RCC 7860 (cell line): ENCODE results near the gene MBOAT7.

Experiments used
- DNase-seq: peaks from one replicate; pipeline ENCODE4 v3.0.0-alpha.2; 2015; ENCODE audit warnings: low spot score
- FAIRE-seq: peaks from 2 replicates; lab custom pipeline; 2012; peaks lifted over from hg19 to GRCh38; lab: Jason Lieb, UNC

The MBOAT7 gene

DNA sequence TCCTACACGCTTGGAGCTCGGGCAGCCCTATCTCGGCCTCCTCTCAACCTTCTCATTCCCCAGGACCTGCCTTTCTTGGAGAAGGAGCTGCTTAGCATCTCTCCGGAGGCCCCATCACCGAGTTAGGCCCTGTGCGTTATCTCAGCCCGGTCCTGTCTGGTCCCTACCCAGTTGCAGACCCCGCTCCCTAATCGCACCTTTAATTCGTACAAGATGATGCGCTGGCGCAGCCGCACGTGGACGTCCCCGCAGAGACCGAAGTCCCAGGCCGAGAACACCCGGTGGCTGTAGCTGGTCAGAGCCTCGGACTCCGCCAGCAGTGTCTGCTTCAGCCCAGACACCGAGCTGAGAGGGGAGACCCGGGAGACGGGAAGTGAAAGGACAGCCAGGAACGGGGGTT, 24.2 kb downstream of the MBOAT7 start:
- DNase-seq = no peak
- no peak for FAIRE-seq

DNA sequence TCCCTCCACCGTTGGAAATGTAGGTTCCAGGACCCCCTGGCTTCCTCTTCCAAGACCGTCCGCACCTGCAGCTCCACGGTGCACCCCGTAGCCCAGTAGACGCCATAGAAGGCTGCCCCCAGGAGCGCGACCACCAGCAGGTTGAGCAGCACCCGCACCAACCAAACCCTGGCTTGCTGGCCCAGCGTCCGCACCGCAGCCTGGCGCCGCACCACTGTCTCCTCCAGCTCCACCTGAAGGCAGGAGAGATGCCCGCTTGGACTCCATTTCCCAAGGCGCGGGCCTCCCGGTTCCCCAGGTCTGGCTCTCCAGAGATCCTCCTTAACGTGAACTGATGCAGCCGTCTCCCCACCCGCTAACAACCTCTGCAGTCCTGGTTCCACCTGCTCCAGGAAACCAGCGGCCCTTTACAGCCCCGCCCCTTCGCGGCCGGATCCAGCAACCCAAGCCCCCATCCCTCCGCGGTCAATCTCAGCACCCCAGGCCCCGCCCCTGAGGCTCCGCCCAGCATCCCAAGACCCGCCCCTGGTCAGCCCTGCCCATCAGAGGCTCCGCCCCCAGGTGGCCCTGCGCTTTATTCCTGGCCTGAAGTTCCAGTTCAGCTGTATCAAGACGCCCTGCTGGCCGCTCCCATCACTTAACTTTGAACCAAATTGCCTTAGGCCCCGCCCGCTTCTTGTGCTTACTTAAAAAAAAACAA, 24.9 kb downstream of the MBOAT7 start:
- DNase-seq (no peak), FAIRE-seq (no peak)

DNA sequence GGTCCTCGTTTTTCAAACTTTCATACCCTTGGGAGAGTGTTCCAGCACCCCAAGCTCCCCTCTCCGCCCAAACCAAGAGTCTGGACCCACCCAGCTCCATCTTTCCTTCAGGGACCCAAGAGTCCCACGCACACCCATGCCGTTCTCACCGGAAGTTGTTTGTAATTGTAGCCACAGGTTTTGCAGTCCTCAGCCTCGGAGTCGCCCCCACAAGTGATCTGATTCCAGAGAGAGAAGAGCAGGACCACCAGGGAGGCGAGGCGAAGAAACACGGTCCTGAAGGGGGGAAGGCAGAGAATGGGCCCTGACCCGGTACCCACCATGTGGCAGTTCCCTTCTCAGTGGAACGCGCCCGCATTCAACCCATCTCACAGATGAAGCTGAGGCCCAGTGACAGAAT, 26.5 kb downstream of the MBOAT7 start:
- FAIRE-seq = no peak

DNA sequence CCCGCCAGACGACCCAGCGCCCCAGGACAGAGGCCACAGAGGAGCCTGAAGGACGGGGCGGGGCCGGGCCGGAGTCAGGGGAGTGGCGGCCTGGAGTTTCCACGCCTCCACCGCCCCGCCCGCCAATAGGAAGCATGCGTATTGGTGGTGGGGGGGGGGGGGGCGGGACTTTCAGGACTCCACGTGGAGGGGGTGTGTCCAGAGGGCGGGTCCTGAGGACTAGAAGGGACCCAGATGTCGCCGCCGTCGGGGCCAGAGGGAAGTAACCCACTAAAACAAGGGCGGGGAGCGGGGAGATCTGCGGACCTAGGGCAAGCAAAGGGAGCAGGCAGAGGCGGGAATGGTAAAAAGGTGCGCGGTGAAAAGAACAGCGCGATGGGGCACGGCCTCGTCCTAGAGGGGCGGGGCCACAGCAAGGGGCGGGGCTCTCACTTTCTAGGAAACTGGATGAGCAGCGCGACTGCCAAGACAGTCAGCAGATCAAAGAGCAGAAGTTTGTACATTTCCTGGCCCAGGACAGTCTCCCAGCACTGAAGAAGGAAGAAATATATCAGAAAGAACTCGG, 27.1 kb downstream of the MBOAT7 start:
- DNase-seq (no peak), FAIRE-seq (no peak)

More for the DNA sequence above, 26.5 kb downstream of the MBOAT7 start:
- no peak for DNase-seq

DNA sequence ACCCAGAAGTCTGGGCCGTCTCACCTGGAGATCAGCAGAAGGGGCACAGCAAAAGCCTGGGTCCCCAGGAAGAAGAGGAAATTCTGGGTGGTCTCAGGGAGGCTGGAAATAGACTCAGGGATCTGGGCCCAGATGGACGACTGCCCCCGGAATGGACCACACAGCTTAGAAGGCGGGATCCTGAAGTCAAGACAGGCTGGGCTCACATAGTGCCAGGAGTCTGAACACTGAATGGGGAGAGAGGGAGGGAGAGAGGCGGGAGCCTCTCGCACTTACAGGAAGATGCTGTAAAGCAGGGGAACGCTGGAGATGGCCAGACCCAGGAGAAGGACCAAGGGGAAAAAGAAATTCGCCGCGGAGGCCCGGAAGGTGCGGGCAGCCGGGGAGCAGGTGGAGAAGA, 28.5 kb downstream of the MBOAT7 start:
- FAIRE-seq = no peak
- DNase-seq = no peak

DNA sequence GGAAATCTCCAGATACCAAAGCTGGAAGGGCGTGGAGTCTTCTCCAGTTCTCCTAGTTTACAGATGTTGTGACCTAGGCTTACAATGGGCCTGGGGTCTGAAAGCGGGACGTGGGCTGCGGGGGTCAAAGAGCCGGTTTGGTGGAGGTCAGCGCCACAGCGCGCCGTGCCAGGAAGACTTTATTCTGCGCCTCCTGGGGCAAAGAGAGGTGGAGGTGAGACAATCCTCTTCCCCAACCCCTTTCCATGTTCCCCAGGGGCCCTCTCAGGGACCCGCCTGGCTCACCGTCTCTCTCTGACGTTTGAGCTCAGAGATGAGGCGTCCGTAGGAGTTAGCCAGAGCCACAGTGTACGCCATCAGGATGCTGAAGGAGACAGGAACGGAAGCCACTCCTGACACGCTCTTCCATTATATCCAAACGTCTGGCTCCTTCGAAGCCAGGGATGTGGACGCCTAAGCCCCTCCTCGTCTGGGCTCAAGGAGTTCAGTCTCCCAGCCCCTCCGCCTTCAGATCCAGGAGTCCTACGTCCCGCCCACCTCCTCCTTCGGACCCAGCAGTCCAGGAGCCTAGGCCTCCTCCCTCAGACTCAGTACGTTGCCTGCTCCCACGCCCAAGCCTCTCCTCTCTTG, 29.1 kb downstream of the MBOAT7 start:
- FAIRE-seq (no peak), DNase-seq (no peak)

DNA sequence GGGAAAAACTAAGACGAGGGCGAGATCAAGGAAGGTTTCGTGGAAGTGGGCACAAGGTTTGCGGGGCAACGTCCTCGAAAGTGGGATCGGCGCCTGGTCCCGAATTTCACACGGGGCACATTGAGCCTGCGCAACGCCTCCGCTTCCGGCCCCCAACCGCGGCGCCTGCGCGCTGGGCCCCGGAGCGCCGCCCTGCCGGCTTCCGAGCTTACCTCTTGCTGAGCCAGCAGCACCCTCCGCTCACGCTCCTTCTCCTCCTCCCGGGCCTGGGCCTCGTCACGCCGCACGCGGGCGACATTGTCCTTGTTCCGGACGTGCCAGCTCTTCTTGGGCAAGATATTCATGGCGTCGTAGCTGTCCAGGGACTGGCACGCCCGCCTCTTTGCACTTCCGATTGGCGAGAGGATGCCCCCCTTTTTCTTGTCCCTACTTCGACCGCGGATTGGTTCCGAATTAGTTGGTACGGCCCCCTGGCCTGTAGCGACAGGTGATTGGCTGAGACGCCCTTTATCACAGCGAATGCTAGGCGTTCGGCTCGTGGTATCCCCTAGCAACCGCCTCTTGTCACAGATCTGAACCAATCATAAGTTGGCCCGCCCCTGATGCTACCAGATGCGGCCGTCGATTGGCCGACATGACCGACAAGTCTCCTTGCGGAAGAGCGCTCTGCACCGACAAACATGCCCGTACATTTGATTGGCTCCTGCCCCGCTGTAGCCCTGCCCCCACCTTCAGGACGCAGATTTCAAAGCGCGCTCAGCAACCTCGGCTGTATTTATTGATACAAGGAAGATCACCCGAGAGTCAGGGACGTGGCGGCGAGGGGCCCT, 29.8 kb downstream of the MBOAT7 start, which contains the start of gene LENG1:
Gene LENG1 (minus strand): TSS at position 370 of the 830 bp plus-strand sequence. CDS start 26 bp downstream, at position 344.
- peak; percentile 99 for DNase-seq
- peak; percentile 95 for FAIRE-seq

DNA sequence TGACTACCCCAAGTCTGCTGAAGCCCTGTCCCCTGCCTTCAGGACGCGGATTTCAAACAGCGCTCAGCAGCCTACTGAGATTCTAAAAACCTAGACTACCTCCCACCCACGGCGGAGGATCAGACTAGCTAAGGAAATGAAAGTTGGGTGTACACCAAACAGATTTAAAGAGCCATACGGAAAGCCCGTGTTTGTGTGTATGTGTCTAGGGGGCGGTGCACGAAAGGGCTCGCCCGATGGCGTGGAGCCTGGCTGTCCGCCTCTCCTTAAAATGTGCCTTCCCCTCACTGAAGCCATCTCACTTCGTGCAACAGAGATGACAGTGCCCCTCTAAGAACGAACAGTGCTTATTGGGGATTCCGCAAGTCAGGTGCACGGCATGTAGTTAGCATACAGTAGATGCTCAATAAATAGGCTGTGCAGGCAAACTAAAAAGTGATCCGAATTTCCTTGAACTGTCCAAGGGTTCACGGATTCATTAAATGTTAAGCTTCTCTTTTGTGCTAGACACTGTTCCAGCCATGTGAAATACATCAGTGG, 30.5 kb downstream of the MBOAT7 start:
- DNase-seq (no peak), FAIRE-seq (no peak)

DNA sequence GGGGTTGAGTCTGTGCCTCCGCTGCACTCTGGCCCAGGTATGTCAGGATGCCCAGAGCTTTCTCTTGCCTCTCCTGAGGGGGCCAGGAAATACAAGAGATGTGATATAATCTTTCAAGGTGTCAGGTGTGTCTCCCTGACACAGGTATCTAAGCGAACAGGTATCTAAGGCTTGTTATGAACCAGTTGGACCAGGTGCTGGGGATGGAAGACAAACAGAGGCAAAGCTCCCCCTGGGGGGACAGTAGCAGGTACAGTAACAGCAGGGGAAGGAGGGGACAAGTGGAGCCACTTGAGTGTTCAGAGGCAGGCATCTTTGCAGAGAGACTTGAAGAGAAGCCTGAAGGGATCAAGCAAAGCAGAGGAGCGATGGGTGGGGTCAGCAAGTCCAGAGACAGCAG, 32.4 kb downstream of the MBOAT7 start:
- DNase-seq = no peak
- no peak for FAIRE-seq

DNA sequence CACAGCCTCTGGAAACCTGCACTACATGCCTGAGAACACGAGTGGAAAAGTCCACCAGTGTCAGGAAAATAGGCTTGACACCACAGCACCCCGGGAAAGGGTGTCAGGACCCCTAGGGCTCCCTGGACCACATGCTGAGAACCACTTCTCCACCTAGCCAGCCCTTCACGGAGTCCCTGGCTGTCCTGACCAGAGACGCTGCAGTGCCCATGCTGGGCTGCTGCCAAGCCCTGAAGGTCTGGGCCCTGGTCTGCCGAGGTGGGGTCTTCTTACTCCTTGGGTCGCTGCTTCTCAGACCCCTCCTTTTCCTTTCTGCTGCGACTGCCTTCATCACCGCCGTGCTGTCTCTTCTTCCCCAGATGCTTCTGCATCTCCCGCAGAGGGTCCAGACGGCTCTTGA, 32.9 kb downstream of the MBOAT7 start:
- DNase-seq (no peak), FAIRE-seq (no peak)

DNA sequence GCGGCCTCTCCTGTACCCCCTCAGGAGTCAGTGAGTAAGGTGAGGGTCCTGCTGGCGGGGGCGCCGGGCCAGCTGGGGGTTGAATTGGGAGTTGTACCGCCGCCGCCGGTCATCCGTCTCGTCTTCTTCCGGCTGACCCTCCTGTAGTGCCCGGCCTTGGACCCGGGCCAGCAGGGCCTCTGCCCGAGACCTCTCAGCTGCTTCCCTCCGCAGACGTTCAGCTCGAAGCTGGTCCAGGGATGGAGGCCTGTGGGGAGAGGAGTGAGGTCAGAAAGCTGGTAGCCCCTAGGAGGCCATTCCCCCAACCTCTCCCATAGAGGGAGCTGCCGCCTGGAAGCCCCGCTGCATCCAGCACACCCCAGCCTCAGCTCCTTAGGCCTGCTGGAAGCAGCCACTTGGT, 33.7 kb downstream of the MBOAT7 start:
- no peak for DNase-seq
- no peak for FAIRE-seq

DNA sequence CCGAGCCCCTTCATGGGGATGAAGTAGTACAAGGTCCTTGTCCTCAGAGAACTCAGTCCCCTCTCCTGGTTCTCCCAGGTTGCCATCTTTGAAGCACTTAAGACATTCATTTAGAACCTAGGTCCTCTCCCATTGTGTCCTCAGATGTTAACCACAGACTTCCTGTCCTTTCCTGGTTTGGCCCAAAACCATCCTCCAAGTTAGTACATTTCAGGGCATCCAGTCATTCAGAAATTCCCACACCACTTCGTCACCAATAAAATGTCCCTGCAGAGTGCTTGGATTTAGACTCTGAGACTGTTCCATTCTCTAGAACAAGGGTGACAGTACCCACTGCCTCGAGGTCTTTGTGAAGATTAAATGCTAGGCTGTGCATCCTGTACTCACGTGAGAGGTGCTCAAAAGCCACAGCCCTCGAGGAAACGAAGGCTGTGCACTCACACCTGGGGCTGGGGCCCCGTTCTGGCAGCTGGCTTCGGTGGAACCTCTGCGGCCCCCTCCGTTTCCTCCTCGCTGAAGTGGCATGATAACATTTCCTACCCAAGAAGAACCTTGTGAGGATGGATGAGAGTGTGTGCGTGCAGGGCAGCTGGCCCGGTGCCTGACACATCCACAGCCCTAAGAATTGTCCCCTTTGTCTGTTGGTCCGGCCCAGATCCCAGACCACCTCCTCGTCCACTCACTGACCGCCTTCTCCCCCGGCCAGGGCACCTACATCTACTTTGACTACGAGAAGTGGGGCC, 34.6 kb downstream of the MBOAT7 start:
- FAIRE-seq (no peak), DNase-seq (no peak)

DNA sequence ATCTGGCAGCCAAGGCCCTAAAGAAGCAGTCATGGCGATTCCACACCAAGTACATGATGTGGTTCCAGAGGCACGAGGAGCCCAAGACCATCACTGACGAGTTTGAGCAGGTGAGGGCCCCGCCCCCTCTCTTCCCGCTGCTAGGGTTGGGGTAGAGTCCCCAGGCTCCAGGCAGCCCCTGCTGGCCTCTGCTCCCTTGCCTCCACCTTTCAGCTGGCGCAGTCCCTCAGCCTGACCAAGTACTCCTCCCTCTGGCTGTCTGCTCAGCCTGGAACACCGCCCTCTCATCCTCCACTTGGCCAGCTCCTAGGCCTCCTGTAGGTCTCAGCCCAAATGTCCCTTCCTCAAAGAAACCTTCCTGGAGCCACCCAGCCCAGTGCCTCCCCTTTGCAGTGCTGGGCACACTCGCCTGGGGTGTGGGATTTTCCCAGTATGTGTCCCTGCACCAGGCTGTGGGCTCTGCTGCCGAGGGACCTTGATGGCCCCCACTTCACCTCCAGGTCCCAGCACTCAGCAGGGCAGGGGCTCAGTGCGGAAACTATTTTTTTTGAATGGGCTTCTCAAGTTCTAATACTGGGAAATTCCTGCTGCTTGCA, 35.6 kb downstream of the MBOAT7 start:
- FAIRE-seq (no peak), DNase-seq (no peak)

DNA sequence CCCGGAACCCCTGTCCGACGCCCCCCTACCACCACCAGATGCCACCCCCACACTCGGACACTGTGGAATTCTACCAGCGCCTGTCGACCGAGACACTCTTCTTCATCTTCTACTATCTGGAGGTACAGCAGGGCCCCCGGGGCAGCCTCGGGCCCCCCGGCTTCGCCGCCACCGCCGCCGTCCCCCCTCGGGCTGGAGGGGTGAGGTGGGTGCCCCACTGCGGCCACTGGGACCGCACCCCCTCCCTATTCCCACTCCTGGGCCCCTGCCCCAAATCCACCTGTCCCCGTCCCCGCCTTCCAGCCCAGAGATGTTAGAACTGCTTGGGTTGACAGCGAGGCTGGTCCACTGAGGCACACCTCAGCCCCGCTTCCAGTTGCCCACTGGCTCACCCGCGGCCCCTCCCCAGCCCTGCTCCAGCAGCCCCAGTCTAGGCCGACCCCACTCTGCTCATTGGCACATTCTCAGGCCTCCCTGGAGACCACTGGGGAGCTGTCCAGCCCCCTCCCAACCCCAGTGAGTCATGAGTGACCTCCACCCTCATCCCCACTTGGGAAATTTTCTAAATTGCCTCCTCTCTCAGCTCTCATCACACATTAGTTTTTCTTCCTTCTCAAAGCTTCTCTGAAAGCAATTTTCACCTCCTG, 36.4 kb downstream of the MBOAT7 start:
- DNase-seq (no peak), FAIRE-seq (no peak)

DNA sequence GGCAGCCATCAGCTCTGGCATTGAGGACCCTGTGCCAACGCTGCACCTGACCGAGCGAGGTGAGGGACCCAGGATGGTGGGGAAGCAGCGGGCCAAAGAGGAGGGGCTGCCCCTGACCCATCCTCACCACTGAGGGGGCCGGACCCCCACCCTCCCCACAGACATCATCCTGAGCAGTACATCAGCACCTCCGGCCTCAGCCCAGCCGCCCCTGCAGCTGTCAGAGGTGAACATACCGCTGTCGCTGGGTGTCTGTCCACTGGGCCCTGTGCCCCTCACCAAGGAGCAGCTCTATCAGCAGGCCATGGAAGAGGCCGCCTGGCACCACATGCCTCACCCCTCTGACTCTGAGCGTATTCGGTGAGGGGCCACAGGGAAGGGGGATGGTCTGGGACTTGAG, 37.1 kb downstream of the MBOAT7 start:
- DNase-seq (no peak), FAIRE-seq (no peak)

DNA sequence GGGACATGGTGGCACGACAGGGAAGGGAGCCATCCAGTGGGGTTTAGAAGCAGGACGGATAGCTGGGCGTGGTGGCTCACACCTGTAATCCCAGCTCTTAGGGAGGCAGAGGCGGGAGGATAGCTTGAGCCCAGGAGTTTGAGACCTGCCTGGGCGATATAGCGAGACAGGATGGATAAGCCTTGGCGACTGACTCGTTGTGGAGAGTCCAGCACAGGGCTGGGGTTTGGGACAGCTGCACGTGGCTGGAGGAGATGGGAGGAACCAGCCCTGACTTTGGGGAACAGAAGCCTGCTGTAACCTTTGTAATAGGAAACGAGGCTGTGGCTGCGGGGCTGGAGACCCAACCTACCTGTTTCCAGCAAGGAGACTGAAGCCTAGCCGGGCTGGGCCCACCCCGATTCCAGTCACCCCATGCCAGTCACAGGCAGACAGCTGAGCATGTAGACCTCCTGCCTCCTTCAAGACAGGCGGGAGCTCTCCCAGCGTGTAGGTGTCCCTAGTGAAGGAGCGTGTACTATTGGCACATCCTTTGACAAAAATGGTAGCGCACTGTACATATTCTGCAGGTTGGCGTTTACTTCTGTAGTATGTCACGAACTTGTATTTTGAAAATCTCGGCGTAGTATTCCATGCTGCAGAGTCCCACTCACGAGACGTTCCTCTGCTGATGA, 37.9 kb downstream of the MBOAT7 start:
- FAIRE-seq = no peak

DNA sequence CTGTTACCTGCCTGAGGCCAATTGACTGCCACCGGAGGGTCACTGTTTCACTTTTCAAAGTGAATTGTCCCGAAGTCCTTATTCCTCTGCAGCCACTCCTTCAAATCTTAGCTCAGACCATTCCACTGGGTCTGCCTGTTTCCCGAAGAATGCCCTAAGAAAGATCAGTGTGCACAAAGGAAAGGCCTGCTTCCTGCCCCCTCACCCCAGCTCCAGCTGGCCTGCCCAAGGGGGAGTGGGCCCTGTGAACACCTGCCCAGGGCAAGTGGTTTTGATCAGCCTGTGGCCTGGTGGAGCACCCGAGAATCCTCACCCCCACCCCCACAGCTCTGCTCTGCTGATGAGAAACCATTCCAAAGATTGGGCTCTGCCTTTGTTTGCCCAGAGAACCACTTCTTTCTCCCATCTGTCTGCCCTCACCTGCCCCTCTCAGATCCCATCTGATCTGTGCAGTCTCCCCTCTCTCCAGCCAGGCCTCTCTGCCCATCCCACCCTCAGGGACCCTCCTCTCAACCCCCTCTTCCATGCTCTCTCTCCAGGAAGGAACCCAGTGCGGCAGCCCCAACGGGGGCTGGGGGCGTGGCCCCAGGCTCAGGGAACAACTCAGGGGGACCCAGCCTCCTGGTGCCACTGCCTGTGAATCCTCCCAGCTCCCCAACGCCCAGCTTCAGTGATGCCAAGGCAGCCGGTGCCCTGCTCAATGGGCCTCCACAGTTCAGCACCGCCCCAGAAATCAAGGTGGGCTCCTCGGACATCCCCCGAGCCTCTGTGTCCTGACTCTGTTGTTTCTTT, 40.2 kb downstream of the MBOAT7 start:
- no peak for DNase-seq
- FAIRE-seq = no peak

More for the DNA sequence above, 37.9 kb downstream of the MBOAT7 start:
- DNase-seq = no peak

DNA sequence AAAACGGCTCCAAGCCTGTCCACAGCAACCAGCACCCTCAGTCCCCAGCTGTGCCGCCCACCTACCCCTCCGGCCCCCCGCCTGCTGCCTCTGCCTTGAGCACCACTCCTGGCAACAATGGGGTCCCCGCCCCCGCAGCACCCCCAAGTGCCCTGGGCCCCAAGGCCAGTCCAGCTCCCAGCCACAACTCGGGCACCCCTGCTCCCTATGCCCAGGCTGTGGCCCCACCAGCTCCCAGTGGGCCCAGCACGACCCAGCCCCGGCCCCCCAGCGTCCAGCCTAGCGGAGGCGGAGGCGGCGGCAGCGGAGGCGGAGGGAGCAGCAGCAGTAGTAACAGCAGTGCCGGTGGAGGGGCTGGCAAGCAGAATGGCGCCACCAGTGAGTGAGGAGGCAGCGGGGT, 41.2 kb downstream of the MBOAT7 start:
- no peak for FAIRE-seq
- DNase-seq = no peak
